ENCODE data around the gene RASA3.

DNA sequence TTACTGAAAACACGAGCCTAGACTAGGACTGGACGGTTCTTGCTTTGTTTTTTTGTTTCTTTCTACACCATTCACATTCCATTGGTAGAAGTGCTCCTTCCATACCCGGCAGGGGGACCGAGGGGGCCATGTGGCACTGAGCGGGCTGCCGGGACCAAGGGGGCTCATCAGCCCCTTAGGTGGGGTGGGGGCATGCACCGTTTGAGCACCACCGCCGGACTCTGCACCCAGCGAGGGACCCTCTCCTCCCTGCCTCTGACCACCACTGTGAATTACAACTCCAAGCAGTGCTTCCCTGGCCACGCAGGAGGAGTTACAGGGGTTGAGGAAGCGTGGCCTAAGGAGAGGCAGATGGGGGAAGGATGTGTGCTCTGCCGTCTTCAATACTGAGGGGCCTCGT is 31.6 kb upstream of the RASA3 start:
- TF ChIP-seq, protein P1, sequence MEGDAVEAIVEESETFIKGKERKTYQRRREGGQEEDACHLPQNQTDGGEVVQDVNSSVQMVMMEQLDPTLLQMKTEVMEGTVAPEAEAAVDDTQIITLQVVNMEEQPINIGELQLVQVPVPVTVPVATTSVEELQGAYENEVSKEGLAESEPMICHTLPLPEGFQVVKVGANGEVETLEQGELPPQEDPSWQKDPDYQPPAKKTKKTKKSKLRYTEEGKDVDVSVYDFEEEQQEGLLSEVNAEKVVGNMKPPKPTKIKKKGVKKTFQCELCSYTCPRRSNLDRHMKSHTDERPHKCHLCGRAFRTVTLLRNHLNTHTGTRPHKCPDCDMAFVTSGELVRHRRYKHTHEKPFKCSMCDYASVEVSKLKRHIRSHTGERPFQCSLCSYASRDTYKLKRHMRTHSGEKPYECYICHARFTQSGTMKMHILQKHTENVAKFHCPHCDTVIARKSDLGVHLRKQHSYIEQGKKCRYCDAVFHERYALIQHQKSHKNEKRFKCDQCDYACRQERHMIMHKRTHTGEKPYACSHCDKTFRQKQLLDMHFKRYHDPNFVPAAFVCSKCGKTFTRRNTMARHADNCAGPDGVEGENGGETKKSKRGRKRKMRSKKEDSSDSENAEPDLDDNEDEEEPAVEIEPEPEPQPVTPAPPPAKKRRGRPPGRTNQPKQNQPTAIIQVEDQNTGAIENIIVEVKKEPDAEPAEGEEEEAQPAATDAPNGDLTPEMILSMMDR (IDR thresholded peaks at IDR 0.05; ENCODE audit: control extremely low read depth in 1 of 3, insufficient read depth in 1 of 3, low read depth in 1 of 3, low read length in 3 of 3), result no peak
- TF ChIP-seq SP1 (IDR thresholded peaks at IDR 0.05; ENCODE audit: low read depth, low read length), result no peak
- TF ChIP-seq, protein P2, sequence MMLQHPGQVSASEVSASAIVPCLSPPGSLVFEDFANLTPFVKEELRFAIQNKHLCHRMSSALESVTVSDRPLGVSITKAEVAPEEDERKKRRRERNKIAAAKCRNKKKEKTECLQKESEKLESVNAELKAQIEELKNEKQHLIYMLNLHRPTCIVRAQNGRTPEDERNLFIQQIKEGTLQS (IDR thresholded peaks at IDR 0.05; ENCODE audit: insufficient read depth, low read depth, low read length), result no peak
- no peak for TF ChIP-seq JUND (IDR thresholded peaks at IDR 0.05; ENCODE audit: low read length)
- TF ChIP-seq, protein P3, sequence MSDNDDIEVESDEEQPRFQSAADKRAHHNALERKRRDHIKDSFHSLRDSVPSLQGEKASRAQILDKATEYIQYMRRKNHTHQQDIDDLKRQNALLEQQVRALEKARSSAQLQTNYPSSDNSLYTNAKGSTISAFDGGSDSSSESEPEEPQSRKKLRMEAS (IDR thresholded peaks at IDR 0.05), result no peak
- TF ChIP-seq ZNF274 (IDR thresholded peaks at IDR 0.05; ENCODE audit: borderline replicate concordance, extremely low read depth, low read length), result no peak
- TF ChIP-seq, protein P4, sequence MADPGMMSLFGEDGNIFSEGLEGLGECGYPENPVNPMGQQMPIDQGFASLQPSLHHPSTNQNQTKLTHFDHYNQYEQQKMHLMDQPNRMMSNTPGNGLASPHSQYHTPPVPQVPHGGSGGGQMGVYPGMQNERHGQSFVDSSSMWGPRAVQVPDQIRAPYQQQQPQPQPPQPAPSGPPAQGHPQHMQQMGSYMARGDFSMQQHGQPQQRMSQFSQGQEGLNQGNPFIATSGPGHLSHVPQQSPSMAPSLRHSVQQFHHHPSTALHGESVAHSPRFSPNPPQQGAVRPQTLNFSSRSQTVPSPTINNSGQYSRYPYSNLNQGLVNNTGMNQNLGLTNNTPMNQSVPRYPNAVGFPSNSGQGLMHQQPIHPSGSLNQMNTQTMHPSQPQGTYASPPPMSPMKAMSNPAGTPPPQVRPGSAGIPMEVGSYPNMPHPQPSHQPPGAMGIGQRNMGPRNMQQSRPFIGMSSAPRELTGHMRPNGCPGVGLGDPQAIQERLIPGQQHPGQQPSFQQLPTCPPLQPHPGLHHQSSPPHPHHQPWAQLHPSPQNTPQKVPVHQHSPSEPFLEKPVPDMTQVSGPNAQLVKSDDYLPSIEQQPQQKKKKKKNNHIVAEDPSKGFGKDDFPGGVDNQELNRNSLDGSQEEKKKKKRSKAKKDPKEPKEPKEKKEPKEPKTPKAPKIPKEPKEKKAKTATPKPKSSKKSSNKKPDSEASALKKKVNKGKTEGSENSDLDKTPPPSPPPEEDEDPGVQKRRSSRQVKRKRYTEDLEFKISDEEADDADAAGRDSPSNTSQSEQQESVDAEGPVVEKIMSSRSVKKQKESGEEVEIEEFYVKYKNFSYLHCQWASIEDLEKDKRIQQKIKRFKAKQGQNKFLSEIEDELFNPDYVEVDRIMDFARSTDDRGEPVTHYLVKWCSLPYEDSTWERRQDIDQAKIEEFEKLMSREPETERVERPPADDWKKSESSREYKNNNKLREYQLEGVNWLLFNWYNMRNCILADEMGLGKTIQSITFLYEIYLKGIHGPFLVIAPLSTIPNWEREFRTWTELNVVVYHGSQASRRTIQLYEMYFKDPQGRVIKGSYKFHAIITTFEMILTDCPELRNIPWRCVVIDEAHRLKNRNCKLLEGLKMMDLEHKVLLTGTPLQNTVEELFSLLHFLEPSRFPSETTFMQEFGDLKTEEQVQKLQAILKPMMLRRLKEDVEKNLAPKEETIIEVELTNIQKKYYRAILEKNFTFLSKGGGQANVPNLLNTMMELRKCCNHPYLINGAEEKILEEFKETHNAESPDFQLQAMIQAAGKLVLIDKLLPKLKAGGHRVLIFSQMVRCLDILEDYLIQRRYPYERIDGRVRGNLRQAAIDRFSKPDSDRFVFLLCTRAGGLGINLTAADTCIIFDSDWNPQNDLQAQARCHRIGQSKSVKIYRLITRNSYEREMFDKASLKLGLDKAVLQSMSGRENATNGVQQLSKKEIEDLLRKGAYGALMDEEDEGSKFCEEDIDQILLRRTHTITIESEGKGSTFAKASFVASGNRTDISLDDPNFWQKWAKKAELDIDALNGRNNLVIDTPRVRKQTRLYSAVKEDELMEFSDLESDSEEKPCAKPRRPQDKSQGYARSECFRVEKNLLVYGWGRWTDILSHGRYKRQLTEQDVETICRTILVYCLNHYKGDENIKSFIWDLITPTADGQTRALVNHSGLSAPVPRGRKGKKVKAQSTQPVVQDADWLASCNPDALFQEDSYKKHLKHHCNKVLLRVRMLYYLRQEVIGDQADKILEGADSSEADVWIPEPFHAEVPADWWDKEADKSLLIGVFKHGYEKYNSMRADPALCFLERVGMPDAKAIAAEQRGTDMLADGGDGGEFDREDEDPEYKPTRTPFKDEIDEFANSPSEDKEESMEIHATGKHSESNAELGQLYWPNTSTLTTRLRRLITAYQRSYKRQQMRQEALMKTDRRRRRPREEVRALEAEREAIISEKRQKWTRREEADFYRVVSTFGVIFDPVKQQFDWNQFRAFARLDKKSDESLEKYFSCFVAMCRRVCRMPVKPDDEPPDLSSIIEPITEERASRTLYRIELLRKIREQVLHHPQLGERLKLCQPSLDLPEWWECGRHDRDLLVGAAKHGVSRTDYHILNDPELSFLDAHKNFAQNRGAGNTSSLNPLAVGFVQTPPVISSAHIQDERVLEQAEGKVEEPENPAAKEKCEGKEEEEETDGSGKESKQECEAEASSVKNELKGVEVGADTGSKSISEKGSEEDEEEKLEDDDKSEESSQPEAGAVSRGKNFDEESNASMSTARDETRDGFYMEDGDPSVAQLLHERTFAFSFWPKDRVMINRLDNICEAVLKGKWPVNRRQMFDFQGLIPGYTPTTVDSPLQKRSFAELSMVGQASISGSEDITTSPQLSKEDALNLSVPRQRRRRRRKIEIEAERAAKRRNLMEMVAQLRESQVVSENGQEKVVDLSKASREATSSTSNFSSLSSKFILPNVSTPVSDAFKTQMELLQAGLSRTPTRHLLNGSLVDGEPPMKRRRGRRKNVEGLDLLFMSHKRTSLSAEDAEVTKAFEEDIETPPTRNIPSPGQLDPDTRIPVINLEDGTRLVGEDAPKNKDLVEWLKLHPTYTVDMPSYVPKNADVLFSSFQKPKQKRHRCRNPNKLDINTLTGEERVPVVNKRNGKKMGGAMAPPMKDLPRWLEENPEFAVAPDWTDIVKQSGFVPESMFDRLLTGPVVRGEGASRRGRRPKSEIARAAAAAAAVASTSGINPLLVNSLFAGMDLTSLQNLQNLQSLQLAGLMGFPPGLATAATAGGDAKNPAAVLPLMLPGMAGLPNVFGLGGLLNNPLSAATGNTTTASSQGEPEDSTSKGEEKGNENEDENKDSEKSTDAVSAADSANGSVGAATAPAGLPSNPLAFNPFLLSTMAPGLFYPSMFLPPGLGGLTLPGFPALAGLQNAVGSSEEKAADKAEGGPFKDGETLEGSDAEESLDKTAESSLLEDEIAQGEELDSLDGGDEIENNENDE (IDR thresholded peaks at IDR 0.05; ENCODE audit: insufficient replicate concordance, low read length), result no peak
- no peak for TF ChIP-seq POLR2A (IDR thresholded peaks at IDR 0.05; ENCODE audit: control extremely low read depth in 1 of 2, low read depth in 2 of 2, low read length in 2 of 2)
- TF ChIP-seq RBBP5 (IDR thresholded peaks at IDR 0.05; ENCODE audit: borderline replicate concordance, low read depth, low read length), result no peak
